Stimulated activated CD4-positive, alpha-beta T cell treated with anti-CD3 and anti-CD28 coated beads, Interleukin-2, amount 100 ng/mL, for 4 hours (primary cell): ENCODE data around the gene EXOC3L4.
A peak's percentile ranks its signal among the peaks of the same experiment; 100 is the strongest.

Experiments used
- DNase-seq: peaks from one replicate; pipeline ENCODE4 v3.0.0-alpha.2; 2020; ENCODE audit warnings: low read depth

The EXOC3L4 gene

DNA sequence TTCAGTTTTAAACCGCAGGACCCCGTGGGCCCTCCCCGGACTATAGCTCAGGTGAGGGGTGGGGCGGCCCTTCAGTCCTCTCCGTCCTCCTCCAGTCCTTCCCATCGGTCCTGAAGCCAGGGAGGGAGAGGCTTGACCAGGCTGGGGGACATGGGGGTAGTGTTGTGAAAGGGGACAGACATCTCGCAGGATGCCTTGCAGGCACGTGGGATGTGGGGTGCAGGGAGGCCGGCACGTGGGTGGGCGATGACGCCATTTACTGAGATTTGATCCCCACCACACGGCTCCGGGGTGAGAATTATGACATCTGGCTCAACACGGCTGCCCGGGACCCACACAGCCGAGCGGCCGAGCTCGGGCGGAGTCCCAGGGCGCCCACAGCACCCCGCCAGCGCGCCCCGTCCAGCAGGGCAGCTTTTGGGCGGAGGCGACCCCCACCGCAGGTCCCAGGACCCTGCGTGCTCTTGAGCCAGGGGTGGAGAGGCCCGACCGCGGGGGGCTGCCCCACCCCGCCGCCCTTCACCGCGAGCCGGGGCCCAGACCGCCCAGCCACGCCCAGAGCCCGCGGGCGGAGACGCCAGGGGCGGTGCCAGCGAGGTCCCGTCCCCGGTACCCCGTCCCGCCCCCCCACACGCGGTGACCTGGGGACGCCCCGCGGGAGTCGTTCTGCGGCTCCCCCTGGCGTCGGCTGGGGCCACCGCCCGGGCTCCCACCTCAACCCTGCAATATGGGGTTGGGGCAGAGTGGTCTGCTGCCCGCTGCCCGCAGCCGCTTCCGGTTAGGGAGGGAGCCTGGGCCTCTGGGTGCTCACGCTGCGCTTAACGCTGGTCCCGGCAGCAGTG, 3.3 kb upstream of the EXOC3L4 start:
- peak; percentile 71 for DNase-seq

DNA sequence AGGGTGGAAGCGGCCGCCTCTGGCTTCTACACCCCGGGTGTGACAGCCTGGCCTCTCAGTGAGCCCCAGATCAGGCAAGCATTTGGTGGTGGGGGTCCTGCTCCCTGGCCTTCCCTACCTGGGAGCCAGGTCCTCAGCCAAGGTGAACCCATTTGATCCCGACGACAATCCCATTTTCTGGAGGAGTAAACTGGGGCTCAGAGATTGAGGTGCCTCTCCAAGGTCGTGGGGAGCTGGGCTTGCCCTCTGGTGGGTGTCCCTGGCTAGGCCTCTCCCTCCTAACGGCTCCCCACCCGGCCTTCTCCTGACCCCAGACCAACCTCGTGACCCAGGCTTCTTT, 2.7 kb upstream of the EXOC3L4 start:
- no peak for DNase-seq

DNA sequence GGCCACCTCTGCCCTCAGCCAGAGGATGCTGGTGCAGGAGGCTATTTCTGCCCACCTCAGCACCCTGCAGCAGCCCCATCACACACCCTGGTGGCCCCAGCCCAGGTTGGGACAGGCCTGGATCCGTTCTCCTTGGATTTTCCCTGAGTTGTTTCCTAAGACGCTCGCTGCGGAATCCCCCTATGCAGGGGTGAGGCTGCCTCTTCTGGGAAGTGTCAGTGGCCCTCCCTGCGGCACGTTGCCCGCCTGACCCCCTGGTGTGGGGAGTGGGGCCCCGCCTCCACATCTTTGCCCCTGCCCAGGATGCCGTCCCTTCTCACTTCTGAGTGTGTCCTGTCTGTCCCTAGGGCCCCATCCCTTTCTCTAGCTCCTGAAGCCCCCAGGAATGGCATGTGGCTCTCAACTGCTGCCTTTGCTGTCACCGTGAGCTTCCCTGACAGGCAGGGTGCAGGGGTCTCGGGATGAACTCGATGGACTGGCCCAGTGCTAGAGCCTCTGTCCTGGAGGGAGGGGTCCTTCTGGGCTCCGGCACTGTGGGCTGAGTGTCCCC, 594 bp upstream of the EXOC3L4 start:
- DNase-seq, result no peak

DNA sequence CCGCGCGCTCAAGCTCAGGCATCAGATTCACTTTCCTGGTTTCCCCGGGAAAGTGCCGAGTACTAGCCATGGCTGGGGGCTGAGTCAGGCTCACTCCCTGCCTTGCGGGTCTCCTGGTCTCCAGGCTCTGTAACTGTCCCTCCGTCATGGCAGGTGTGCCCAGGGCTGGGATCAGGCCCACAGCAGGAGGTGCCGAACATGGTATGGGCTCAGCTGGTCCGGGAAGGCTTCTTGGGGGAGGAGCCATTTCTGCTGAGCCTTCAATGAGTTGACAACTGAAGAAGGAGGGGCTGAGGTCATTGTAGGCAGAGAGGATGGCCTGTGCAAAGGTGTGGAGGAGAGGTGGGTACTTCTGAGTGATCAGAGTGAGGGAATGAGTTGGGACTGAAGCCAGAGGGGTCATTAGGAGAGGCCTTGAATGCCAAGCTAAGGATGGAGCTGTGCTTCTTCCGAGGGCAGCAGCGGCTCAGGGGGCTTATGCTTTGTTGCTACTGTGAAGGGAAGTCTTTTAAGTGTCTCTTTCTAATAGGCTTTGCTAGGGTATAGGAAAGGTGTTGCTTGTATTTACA, 769 bp downstream of the EXOC3L4 start:
- no peak for DNase-seq

DNA sequence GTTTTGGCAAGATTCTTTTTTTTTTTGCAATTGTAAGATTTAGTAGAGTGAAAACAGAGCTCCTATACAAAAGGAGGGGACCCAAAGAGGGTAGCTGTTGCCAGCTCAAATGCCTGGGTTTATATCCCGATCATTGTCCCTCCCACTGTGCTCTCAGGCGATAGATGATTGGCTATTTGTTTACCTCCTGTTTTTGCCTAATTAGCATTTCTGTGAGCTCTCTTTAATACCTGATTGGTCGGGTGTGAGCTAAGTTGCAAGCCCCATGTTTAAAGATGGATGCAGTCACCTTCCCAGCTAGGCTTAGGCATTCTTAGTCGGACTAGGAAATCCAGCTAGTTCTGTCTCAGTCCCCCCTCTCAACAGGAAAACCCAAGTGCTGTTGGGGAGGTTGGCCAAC, 1.9 kb downstream of the EXOC3L4 start:
- no peak for DNase-seq

DNA sequence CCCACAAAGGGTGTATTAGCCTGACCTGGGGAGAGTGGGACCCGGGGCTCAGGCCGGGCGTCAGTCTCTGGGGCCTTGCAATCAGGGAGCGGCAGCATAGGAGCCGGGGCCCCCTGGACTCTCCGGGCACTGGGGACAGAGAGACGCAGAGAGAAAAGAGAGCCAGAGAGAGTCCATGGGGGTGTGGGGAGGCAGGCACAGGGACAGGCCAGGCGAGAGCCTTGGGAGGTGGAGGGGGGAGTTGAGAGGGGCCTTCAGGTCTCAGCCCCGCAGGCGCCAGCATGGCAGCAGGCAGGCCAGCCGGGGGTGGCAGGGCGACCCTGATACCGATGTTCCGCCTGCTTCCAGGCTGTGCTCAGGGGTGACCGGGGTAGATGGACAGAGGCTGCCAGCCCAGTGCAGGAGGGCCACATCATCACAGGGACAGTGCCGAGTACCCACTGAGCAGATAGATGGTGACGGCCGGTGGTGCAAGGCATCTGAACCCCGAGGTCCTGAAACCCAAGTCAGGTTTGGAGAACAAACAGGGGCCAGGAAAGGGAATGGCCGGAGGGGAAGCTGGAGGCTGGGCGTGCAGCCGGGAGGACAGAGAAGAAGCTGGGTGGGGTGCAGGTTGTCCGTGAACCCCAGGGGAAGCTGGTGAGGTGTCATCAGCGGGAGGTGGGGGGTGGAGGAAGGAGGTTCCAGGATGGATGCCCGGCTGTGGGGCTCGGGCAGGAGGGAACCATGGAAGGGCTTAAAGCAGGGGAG, 2.9 kb downstream of the EXOC3L4 start:
- no peak for DNase-seq

DNA sequence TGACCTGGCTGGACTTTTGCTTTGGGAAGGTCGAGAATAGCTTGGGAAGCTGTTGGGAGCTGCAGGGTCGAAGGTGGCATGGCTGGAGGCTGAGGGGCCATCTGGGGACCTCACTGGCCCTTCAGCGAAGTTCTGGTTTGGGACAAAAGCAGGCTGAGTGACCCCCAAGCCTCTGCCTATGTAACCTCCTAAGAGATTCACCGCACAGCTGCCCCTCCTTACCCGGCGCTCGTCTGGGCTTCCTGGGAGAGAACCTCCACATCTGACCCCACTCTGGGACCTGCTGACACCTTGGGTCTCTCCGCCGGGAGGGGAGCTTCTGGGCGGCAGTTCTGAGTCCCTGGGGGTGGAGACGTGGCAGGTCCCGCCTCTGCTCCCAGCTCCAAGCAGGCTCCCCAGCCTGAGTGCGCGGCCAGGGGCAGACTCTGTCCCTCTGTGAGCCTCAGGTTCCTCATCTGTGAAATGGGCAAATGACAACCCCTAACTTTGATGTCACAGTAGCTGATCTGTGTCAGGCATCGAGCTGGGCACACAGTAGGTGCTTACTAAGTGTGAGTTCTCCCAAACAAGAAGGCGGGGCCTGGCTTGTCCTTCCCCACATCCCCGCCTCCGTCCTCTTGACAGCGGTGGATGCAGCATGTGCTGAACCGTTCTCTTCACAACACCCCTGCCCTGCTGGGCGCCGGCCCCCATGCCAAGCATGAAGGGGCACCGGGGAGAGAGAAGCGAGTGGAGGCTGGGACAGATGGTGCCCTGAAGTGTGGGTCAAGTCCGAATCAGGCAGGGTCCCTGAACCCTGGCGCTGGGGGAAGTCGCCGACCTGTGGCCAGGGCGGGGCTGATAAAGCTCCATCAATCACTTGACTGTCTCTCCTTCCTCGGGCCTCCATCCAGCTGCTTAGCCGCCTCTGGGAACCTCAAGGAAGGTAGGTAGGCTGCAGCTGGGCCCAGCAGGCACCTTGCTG, 3.8 kb downstream of the EXOC3L4 start:
- no peak for DNase-seq

DNA sequence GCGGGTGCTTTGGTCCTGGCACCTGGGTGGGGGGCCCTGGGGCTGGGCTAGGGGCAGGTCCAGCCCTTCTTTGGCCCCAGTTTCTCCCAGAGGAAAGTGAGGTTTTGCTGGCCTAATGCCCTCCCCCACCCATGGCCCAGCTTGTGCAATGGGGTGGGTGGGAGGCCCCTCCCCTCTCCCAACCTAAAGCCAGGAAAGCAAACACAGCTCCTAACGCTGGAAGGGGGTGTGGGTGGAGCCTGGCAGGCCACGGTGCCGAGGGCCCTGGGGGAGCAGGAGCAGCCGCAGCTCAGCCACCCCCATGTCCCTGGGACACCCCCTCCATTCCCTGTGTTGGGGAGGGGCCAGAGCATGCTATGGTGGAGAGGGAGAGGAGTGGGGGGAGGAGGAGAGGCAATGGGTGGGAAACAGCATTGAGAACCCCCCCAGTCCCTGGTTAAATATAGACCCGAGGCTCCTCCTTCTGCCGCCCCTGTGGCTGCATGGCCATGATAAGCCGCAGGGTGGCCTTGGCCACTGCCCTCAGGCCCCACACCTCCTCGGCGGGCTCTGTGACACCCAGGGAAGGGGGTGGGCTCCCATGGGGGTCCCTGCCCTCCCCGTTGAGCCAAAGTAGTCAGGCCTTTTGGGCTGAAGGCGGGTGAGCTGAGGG, 4.7 kb downstream of the EXOC3L4 start:
- no peak for DNase-seq

DNA sequence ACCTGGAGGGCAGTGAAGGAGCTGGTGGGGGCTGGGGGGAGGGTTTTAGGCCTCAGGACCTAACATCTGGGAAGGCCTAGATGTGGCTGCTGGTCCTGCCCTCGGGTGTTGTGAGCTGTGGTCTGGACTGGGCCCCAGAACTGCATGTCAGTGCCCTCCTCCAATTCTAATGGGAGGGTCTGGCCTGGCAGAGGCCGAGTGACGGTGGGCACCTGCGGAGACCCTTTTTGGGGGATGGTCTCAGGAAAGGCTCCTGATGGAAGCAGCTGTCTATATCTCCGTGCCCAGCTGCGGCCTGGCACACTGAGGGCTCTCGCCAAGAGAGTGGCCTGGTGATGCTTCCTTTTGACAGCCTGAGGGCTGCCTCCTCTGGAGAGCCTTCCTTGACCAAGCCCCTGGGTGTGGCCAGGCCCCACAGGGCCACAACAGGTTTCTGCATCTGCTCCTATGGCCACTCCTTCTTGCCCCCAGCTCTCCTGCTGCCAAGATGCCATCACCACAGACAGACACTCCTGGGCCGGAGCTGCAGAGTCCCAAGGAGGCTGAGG, 5.3 kb downstream of the EXOC3L4 start:
- DNase-seq, result no peak

DNA sequence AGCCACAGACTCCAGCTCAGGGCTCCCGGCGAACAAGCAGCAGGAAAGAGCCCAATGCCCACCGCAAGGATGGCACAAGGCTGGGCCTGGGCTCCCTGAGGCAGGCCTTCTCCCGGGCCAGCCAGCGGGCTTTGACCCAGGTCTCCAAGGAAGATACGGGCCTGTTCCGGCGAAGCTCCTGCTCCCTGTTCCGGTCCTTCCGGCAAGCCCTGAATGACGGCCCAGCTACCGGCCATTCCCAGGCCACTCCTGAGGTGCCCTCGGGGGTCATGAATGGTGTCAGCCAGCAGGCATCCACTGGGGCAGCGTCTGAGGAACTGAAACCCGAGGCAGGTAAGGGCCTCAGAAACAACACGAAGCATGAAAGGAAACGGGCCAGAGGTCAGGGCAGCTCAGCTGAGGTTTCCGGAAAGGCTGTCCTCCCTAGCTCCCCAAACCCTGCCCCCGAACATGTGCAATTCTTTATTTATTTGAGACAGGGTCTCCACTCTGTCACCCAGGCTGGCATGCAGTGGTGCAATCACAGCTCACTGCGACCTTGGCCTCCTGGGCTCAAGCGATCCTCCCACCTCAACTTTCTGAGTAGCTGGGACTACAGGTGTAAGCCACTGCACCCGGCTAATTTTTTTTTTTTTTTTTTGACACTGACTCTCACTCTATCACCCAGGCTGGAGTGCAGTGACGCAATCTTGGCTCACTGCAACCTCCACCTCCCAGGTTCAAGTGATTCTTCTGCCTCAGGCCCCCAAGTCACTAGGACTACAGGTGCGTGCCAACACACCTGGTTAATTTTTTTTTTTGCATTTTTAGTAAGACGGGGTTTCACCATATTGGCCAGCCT, 6.0 kb downstream of the EXOC3L4 start:
- DNase-seq, result no peak

DNA sequence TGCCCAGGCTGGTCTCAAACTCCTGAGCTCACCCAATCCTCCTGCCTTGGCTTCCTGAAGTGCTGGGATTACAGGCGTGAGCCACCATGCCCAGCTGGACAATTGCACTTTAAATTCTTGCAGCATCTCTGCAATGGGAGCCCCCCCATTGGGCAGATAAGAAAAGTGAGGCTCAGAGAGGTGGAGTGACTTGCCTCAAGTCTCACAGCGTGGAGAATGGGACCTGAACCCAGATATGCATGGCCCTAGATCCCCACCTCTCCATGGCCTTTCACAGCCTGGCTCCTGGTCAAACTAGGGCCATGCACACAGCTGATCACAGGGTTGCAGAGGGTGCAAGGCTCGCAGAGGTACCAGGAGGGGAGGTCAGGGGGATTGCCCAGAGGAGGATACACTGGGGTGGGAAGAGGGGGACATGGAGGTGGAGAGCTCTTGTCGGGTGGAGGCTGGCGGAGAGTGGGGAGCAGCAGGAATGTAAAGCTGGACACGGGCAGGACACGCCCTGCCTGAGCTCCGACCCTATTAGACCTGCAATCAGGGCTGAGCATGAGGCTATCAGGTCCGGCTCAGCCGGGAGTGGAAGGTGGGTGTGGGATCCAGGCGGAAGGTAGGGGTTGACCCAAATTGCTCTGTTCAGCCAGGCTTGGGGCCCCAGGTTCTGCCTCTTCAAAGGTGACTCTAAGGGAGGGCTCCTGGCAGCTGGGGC, 6.9 kb downstream of the EXOC3L4 start:
- DNase-seq, result no peak

DNA sequence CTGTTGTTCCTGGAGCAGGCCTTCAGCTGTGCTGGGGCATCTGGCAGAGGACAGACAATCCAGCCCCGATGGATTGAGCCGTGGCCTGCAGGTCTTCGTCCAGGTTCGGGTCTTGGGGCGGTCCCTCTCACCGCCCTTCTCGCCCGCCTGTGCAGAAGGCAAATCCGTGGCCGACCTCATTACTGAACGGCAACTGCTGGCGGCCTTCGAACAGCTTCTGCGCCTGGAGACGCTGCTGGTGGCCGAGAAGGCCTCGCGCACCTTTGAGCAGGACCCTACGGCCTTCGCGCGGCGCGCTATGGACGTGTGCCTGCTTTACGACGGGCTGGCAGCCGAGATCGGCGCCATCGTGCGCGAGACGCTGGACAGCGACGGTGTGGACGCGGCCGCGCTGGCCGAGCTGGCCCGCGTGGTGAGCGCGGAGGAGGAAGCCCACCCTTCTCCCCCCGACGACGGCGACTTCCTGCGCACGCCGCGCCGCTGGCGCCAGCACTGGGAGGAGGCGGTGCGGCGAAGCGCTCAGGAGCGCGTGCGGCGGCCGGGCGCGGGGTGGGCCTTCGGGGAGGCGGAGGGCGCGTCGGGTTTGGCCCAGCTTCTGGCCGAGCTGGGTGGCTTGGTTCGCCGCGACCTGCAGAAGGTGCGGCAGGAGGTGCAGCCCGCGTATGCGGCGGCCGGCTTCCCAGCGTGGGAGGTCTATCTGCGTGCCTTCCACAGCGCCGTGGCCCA, 7.6 kb downstream of the EXOC3L4 start:
- DNase-seq, result no peak

DNA sequence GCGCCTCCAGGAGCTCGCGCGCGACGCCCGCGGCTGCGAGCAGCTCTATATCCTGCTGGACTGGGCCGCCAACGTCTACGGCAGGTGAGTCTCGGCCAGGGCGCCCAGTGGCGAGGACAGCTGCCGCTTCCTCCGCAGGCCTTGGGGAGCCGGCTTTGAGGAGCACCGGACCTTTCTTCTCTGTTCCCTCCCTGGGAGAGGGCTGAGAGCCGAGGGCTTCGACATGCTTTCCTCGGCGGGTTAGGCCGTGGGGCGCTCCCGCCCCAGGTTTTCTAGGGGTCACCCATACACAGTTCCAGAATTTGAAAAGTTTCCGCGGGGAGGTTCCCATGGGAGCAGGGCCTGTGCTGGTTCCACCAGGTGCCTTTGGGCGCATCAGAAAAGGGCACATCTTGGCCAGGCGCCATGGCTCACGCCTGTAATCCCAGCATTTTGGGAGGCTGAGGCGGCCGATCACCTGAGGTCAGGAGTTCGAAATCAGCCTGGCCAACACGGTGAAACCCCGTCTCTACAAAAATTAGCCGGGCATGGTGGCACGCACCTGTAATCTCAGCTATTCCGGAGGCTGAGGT, 8.2 kb downstream of the EXOC3L4 start:
- no peak for DNase-seq

DNA sequence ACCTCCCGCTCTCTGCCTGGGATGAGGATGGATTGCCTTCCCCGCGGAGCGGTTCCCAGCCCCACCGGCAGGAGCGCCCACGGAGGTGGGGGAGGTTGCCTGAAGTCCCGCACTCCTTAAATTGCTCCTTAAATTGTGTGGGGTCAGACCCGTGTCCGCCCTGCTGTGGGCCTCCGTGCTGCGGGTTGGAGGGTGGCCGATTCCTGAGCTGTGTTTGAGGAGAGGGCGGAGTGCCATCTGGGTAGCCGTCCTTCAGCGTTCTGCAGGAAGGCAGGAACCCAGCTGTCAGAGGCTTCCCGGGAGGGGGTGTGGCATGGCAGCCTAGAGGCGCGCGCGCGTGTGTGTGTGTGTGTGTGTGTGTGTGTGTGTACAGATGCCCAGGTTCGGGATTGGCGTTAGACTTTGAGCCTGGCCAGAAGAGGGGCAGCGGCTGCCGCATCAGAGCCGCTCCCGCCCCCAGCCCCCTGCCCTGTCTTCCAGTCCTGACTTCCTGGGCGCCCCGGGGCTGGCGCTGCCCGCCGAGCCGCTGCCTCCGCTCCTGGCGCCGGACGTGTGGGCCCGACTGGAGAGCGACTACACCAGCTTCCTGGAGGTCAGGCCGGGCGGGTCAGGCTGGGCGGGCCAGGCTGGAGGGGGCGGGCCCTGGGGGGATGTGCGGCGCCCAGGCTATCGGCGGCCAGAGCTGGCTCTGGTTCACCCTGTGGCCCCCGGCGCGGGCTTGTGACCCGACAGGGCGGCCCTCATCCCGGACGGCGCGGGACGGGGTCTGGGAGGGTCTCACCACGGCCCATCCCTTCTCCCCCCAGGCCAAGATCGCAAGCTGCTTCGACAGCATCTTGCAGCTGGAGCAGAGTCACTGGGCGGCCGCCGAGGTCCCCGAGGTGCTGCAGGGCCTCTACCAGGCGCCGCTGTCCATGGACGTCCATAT, 9.2 kb downstream of the EXOC3L4 start:
- DNase-seq, result no peak

DNA sequence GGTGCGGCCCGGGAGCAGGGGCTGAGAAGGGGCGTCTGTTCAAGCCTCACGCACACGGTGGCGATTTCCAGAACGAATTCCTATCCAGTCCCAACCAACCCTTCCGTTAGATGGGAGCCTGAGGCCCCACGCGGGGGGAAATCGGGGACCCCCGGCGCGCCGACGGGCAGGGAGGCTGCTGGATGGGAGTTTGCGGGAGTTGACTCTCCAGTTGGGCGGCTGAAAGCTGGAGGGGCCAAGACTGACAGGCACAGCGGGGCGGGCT, 9.8 kb downstream of the EXOC3L4 start:
- no peak for DNase-seq

DNA sequence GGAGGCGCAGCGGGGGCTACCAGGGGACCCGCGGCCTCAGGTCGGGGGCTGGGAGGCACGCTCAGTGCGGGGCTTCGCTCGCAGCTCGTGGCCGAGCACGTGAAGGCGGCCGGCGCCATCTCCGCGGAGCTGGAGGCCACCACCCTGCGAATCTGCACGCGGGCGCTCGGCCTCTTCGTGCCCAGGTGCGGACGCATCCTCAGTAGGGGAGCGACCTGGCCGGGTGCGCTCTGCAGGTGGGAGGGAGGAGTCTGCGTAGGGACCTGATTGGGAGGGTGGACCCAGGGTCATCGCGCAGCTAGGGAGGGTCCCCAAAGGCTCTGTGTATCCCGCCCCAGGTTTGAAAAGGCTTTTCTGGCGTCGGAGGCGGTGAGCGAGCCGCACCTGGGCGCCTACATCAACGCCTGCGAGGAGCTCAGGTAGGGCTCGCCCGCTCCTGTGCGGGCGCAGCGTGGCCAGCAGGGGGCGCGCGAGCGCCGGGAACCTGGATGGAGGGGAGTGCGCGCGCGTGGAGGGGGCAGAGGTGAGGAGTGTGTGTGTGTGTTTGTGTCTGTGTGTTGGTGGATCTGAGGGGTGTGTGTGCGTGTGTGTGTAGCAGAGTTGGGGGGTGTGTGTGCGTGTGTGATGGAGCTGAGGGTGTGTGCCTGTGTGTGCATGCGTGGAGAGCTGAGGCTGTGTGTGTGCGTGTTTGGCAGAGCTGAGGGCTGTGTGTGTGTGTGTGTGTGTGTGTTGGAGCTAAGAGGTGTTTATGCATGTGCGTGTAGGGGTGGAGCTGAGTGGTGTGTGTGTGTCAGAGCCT, 10.3 kb downstream of the EXOC3L4 start:
- peak; percentile 57 for DNase-seq
